Motor neuron (in vitro differentiated cells): ENCODE measurements around the gene SPOCK1. TPM values are rescaled to one million over a fixed set of nuclear protein-coding genes. Genes with fewer than 3 reads are reported as not detected.

Experiments used
- ATAC-seq, 8 experiments: fragments of 200-7000 bp; cut with Tn5 transposase; replicated peaks in 6 of 8; 2 replicates each; pipeline ENCODE4 v1.8.0; 2021; ENCODE audit warnings: mild to moderate bottlenecking in 8 of 8, moderate library complexity in 8 of 8
- H3K27ac ChIP-seq, 2 donors: fragments of 250-450 bp; sonication (Bioruptor Pico); 2 replicates each; pipeline ENCODE4 v1.9.0; 2021; ENCODE audit warnings: antibody characterized with exemption in 2 of 2, mild to moderate bottlenecking in 2 of 2, moderate library complexity in 1 of 2
- H3K4me1 ChIP-seq, 2 donors: fragments of 250-450 bp; sonication (Bioruptor Pico); replicated peaks in 1 of 2; 2 replicates each; pipeline ENCODE4 v1.6.1; 2021; ENCODE audit warnings: antibody characterized with exemption in 2 of 2, mild to moderate bottlenecking in 2 of 2, moderate library complexity in 1 of 2
- H3K4me3 ChIP-seq, 5 donors: fragments of 250-450 bp; sonication (Bioruptor Pico); 2 replicates each; pipeline ENCODE4 v1.9.0; 2021; ENCODE audit warnings: antibody characterized with exemption in 5 of 5, mild to moderate bottlenecking in 5 of 5, moderate library complexity in 4 of 5
- WGBS, 10 experiments: fragments of 450-650 bp; shearing (Covaris generic); methylation state at CpG; one replicate each; pipeline ENCODE4 v1.0.0; 2022; 5-methylcytosine and 5-hydroxymethylcytosine counted together
- in situ Hi-C, 9 experiments: fragments of 400-800 bp; cut with MboI; loops; one replicate each; pipeline ENCODE4 v1.15.0; 2021; ENCODE audit warnings: low sequenced_read_pairs in 9 of 9, low pct_unique_long_range_greater_than_20kb in 2 of 9; ENCODE audit not compliant: unreplicated experiment in 9 of 9
- total RNA-seq, 8 experiments: library from RNA; unstranded; fragments of 300-600 nt; gene quantifications; 2 replicates each; pipeline versions ENCODE4 v1.2.3 to v1.2.4, GENCODE V29; 2022

Gene SPOCK1
- total RNA-seq, 8 experiments from 2014 or later = 9.4 to 154 (median 25.1) TPM

- Histone ChIP-seq H3K4me3 (no peak overlapping the region), H3K4me1 (peaks cover 9 to 21% of the 10 kb centered on the region in 2 donors), H3K27ac (no peak overlapping the region)
- in situ Hi-C loops = no loop called here
- WGBS, 10 experiments = 80 to 100% (median 93%) methylated on average over 1 to 3 of the region's 3 CpGs; no CpG with 5 or more reads in 1 of the 10 experiments
- no peak for ATAC-seq
Observed at GRCh38 chr5:137306903-137307302, 192.2 kb downstream of the SPOCK1 start.

- WGBS, 10 experiments = 50 to 97% (median 84%) methylated on average over 1 to 8 of the region's 8 CpGs; no CpG with 5 or more reads in 1 of the 10 experiments
- peak in 5 of 8 experiments; percentile 47 to 68 (median 55) for ATAC-seq
- peaks cover 9 to 21% of the 10 kb centered on the region in 2 donors for H3K4me1 ChIP-seq
- no peak overlapping the region for H3K4me3 ChIP-seq
- no peak overlapping the region for H3K27ac ChIP-seq
- in situ Hi-C loops = no loop called here
Observed at GRCh38 chr5:137305971-137306602, 193.0 kb downstream of the SPOCK1 start.

DNA sequence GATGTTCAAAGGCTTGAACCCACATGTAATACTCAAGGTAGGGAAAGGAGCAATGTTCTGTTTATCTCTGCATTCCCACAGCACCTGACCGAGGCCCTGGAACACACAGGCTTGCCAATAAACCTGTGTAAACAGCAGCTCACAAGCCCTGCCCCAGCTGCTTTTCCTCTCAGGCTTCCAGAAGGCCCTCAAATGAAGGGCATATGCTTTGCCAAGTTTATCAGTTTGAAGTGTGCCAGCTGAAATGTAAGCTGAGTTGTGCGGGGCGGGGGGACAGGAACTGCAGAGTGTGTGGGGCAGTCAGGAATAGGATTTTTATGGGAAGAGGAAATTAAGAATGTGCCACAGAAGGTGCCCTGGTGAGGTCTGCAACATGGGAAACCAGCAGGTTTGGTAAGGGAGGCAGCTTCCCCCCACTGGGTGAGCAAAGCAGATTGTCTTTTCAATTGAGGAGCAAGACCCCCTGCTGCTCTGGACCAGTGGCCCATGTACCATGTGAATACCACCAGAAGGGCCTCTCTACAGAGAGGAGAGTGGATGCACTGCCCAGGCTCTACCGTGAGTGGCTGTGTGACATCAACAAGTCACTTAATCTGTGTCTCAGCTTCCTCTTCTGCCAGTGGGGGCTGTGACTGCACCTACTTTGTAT, 194.8 kb downstream of the SPOCK1 start:
- ATAC-seq = peak in 1 of 8 experiments; percentile 60
- H3K27ac ChIP-seq = no peak overlapping the region
- 50 to 100% (median 80%) methylated on average over 1 to 4 of the region's 4 CpGs; no CpG with 5 or more reads in 7 of the 10 experiments for WGBS, 10 experiments

DNA sequence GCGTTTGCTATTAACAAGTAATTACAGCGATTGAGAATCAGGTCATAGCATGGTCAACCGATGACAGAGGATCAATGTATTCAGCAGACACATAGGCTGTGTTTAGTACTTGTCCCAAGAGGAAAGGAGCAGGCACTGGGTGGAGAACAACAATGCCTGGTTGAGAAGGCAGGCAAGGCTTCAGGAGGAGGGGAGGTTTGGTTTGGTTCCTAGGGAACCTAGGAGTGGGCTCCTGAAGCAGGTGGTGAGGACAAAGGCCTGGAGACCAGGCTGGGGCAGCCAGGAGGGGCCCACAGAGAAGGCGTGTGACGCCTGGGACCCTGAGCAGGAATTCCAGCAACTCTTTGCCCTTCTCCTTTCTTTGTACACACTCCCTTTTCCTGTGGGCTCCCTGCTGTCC, 195.6 kb downstream of the SPOCK1 start:
- peaks cover 9 to 13% of the 10 kb centered on the region in 2 donors for H3K4me1 ChIP-seq

More for the DNA sequence above, 194.8 kb downstream of the SPOCK1 start:
- H3K4me3 ChIP-seq = no peak overlapping the region
- H3K4me1 ChIP-seq = peaks cover 9 to 17% of the 10 kb centered on the region in 2 donors
- in situ Hi-C loops = no loop called here

GRCh38 chr5:137300411-137301240, 198.5 kb downstream of the SPOCK1 start:
- in situ Hi-C loops = no loop called here
- Histone ChIP-seq H3K27ac (no peak overlapping the region), H3K4me3 (no peak overlapping the region), H3K4me1 (peaks cover 12 to 16% of the 10 kb centered on the region in 2 donors)
- ATAC-seq = peak in 2 of 8 experiments; percentile 29 to 56
- 27 to 98% (median 83%) methylated on average over 1 to 4 of the region's 4 CpGs; no CpG with 5 or more reads in 1 of the 10 experiments for WGBS, 10 experiments

More for the DNA sequence above, 195.6 kb downstream of the SPOCK1 start:
- 75 to 100% (median 89%) methylated on average over 2 to 4 of the region's 5 CpGs; no CpG with 5 or more reads in 1 of the 10 experiments for WGBS, 10 experiments
- H3K4me3 ChIP-seq = no peak overlapping the region
- no peak overlapping the region for H3K27ac ChIP-seq
- in situ Hi-C loops = no loop called here
- peak in 1 of 8 experiments; percentile 28 for ATAC-seq

- Histone ChIP-seq H3K4me1 (peaks cover 7 to 18% of the 10 kb centered on the region in 2 donors), H3K4me3 (no peak overlapping the region), H3K27ac (peak overlapping the region in 1 of 2 donors; percentile 56)
- 0 to 100% (median 47%) methylated on average over 2 to 8 of the region's 12 CpGs for WGBS, 10 experiments
- in situ Hi-C loops = no loop called here
- ATAC-seq = peak in 6 of 8 experiments; percentile 17 to 97 (median 96)
Observed at GRCh38 chr5:137296213-137296781, 202.8 kb downstream of the SPOCK1 start.

- 40 to 100% (median 44%) methylated on average over 1 of the region's 1 CpG; no CpG with 5 or more reads in 5 of the 10 experiments for WGBS, 10 experiments
- no peak for ATAC-seq
- Histone ChIP-seq H3K4me3 (no peak overlapping the region), H3K4me1 (peaks cover 7 to 18% of the 10 kb centered on the region in 2 donors), H3K27ac (no peak overlapping the region)
- in situ Hi-C loops = no loop called here
Observed at GRCh38 chr5:137294604-137295003, 204.5 kb downstream of the SPOCK1 start.

GRCh38 chr5:137292461-137293027, 206.6 kb downstream of the SPOCK1 start:
- in situ Hi-C loops = no loop called here
- H3K4me1 ChIP-seq = peaks cover 7 to 18% of the 10 kb centered on the region in 2 donors
- ATAC-seq = no peak
- no peak overlapping the region for H3K4me3 ChIP-seq
- 58 to 97% (median 86%) methylated on average over 3 to 8 of the region's 8 CpGs for WGBS, 10 experiments
- H3K27ac ChIP-seq = no peak overlapping the region

DNA sequence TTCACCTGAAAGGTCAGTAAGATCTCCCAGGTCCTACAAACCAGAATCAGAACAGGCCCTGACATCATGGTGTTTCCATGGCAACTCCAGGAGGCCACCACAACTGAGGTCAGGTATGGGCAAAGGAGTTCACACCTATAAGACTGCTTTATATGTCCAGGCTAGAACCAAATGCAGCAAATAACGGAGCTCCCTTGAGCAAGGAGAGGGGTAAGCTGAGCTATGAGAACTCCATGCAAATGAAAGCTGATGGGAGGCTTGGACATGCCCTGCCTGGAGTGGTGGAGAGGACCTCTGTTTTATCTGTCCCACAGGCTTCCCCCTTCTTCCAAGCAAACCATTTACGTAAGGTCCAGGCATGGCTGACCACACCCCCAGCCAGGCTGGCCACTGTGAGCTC, 207.7 kb downstream of the SPOCK1 start:
- H3K4me1 ChIP-seq = peaks cover 7 to 9% of the 10 kb centered on the region in 2 donors
- in situ Hi-C loops = no loop called here
- ATAC-seq = no peak
- no peak overlapping the region for H3K4me3 ChIP-seq
- WGBS, 10 experiments = 88% methylated on average over 1 of the region's 2 CpGs; no CpG with 5 or more reads in 9 of the 10 experiments
- no peak overlapping the region for H3K27ac ChIP-seq

DNA sequence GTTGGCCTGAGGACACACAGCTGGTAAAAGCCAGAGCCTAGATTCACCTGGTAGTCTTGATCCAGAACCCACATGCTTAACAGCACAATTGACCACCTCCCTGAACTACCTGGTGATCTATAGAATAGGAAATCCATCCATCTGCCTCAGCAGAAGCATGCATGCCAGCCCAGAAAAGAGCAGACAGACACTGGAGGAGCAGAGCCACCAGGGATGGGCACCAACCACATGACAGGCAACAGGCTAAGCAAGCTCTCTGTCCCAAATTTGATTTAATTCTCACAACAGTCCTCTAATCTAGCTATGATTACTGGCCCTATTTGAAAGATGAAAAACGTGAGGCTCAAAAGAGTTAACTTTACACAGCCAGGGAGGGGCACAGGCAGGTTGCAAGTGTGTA, 208.1 kb downstream of the SPOCK1 start:
- ATAC-seq = no peak
- in situ Hi-C loops = no loop called here
- H3K4me1 ChIP-seq = peaks cover 3 to 8% of the 10 kb centered on the region in 2 donors
- WGBS, 10 experiments = 50 to 82% methylated on average over 1 of the region's 1 CpG; no CpG with 5 or more reads in 8 of the 10 experiments
- H3K4me3 ChIP-seq = no peak overlapping the region
- H3K27ac ChIP-seq = no peak overlapping the region

GRCh38 chr5:137290373-137290772, 208.8 kb downstream of the SPOCK1 start:
- peak in 2 of 8 experiments; percentile 57 to 59 for ATAC-seq
- Histone ChIP-seq H3K4me3 (no peak overlapping the region), H3K27ac (no peak overlapping the region), H3K4me1 (peaks cover 0 to 4% of the 10 kb centered on the region in 2 donors)
- in situ Hi-C loops = no loop called here
- WGBS, 10 experiments = 51 to 100% (median 100%) methylated on average over 1 to 3 of the region's 3 CpGs

GRCh38 chr5:137289856-137290255, 209.3 kb downstream of the SPOCK1 start:
- peaks cover 0 to 4% of the 10 kb centered on the region in 2 donors for H3K4me1 ChIP-seq
- H3K27ac ChIP-seq = no peak overlapping the region
- no peak overlapping the region for H3K4me3 ChIP-seq
- WGBS, 10 experiments = 83 to 100% (median 100%) methylated on average over 1 of the region's 1 CpG; no CpG with 5 or more reads in 2 of the 10 experiments
- in situ Hi-C loops = no loop called here
- ATAC-seq = no peak
